NCI-H345 treated with DMSO at 0.1 percent for 48 hours (cell line): ENCODE measurements around the gene PAFAH2.

Experiments used
- DNase-seq: peaks from one replicate; lab custom pipeline; 2025; ENCODE audit not compliant: unreplicated experiment; lab: John Stamatoyannopoulos, UW

Gene PAFAH2

DNA sequence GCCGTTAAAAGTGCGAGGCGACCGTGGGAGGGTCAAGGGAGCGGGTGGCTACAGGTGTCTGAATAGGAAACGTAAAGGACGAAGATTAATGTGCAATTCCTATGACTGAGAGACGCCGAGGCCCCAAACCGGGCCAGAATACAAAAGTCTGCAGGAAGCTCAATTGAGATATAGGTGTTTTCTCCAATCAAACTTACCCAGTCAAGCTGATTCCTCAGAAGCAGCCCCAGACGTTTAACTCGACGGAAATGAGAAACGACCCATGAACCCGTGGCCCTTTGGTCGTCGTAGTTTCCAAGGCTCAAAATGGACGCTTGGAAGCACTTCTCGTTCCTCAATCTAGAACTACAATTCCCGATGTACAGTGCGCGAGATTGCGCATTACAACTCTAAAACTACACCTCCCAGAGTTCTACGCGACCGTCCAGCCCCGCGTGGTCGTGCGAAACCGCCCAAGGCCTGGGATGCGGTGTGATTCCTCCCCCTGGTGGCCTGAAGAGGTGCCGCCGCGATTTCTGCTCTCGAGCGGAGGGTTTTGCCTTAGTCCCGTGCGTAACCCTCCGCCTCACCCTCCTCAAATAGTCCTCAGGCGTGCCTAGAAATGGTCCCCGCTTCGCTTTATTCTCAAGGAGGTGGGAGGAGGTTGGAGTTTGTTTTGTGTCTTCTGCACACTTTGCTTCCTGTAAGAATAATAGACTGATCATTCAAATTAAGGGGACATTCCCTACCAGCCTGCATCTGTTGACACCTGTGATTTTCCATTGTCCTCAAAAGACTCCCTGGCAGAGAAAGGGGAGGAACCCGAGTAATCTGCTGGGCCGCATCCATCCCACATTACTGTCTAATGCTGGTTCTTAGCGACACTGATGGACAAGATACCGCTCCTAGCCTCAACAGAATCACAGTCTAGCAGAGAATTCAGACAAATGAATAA is at the start of gene PAFAH2:
Gene PAFAH2 (minus strand): TSS at position 236 of the 934 bp plus-strand sequence. CDS start 7,247 bp downstream, outside the sequence.
- peak; percentile 99 for DNase-seq

DNA sequence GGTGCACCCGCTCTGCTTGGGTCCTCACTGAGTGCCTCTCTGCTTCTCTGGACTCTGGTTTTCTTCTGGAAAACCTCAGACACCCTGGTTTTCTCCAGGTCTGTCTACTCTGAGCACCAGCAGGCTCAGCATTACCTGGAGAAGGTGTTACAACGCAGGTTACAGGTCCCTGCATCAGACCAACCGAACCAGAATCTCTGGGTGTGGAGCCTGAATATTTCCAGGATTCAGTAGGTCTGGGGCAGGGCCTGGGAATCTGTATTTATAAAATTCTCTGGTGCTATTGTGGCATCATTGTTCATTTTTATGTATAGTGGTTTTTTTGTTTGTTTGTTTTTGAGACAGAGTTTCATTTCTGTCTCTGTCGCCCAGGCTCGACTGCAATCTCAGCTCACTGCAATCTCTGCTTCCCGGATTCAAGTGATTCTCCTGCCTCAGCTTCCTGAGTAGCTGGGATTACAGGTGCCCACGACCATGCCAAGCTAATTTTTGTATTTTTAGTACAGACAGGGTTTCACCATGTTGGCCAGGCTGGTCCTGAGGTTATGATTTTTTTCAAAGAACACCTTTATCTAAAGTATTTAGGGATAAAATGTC is 49.5 kb upstream of the PAFAH2 start:
- DNase-seq = no peak

DNA sequence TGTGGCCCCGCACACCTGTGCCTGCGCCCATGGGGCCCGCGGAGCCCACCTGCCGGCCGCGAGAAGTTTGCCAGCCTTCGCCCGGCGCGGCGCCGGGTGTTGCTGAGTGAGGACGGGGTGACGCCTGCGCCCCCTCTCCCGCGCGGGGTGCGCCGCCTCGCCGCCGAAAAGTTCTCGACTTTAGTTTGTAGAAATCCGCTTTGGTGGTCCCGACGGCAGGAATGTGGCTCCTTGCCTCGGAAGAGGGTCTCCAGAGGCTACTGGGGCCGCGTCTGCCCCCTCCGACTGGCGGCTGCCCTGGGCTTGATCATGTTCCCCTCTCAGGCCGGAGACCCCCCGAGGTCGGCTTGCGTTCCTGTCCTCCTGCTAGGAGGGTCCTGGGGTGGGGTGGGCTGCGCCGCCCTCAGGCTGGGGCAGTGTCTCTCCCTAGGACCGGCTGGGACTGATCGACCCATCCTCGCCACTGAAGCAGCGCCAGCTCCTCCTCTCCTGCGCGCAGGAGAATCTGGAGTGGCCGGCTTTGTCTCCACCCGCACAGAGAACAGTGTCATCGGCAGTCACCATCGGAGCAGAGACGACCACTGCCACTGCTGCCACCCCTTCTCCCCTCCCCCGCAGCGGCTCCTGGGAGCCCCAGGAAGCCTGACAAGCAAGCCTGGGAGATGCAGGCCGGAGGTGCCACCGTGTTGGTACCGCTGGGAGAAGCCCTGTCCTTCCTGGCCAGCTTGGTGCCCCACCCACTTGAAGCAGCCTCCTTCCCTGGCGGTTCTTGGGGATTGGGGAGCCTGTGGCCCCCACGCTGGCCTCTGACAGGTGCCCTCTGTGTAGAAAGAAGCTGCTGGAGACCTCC is 48.6 kb upstream of the PAFAH2 start:
- DNase-seq = no peak

DNA sequence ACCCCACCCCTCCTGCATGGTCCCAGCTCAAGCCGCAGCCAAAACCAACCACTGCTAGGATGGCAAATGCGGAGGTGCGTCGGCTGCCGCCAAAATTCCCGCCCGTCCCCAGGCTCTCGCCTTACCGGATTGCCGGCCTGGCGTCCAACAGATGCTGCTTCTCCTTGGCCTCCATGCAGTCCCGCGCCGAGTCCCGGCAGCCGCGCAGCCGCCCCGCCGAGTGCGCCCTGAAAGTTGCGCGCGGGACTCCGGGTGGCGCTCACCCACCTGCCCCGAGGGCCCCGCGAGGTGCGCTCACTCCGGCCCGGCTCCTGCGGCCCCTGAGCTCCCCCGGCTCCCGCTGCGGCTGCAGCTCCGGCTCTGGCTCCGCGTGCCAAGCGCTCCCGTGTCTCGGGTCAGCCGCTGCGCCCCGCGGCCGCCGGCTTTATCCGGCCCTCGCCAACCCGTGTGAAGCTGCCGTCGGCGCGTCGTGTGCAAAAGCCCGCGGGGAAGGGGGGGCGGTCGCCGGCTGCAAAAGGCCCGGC is 47.9 kb upstream of the PAFAH2 start, which contains the start of gene SLC30A2:
Gene SLC30A2 (minus strand): TSS at position 397 of the 524 bp plus-strand sequence. CDS start 222 bp downstream, at position 175.
- no peak for DNase-seq

DNA sequence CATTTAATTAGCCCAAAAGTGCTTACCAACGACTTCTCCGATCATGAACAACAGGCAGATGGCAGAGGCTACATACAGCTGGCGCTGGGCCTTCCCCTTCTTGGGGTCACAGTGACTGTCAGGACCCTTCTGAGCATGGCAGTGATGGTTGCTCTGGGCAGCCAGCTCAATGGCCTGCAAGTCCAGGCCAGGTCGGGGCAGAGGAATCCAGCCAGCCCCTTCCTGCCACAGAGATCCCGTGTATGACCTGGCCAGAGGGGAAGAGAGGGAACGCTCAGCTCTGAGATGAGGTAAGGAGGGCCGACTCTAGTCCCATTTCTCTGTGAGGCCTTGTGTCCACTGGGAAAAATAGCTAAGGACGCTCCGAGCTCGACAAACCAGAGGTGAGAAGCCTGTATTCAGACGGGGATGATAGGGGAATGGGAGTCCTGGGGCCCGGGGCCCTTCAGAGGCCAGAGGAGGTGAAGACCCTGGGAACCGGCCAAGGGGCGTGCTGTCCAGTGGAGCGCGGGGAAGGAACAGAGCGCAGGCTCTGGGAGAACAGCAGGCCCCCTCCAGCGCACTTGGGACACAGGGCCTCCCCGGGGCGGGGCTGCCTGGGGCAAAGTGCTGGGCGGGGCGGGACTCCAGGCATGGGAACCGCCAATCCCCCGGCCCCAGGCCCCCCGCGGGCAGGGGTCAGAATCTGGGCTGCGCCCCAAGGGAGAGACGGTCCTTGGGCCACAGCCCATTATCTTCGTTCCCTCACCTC is 47.3 kb upstream of the PAFAH2 start:
- DNase-seq = no peak

DNA sequence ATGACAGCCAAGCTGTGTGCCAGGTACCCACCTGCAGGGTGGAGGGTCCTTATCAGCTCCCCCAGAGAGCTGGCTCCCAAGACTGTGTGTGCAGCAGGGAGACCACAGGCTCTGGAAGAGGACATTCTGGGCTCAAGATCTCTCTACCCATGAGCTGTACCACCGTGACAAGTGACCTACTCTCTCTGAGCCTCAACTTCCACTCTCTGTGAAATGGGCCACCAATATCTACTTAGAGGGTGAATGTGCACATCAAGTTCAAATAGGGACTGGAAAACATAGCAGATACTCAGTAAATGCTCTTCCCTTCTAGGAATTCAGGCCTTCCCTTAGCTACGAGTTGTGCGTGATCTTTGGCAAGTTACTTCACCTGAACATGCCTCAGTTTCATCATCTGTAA is 46.6 kb upstream of the PAFAH2 start:
- DNase-seq = no peak

DNA sequence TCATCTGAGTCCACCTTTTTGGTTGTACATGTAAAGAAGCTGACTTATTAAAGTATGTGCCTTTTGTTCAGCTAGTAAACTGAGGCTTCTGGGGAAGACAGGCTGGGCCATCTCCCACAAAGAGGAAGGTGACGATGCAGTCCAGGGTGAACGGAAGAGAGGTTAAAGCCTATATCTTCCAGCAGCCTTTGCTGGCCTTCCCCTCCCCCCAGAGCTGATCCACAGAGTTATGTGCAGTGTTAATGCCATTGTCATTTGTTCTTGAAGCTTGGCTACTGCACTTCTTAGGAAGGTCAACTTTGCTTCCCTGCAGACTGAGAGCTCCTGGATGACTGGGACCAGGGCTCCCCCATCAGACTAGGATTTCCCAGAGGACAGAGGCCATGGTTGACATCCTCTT is 45.9 kb upstream of the PAFAH2 start:
- no peak for DNase-seq

DNA sequence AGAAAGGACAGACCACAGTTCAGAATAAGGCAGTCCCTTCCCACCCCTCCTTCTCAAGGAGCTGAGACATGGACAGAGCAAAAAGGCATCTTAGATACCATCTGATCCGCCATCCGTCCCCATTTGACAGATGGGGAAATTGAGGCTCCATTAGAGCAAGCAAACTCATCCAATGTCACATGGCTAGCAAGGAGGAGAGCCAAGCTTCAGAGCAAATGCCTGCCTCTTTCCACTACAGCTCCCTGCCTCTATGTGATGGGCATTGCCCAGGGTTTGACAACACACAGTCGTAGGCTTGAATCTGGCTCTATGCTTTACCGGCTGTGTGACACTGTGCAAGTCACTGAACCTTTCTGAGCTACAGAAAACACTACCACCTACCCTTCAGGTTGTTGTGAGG is 44.1 kb upstream of the PAFAH2 start:
- no peak for DNase-seq

DNA sequence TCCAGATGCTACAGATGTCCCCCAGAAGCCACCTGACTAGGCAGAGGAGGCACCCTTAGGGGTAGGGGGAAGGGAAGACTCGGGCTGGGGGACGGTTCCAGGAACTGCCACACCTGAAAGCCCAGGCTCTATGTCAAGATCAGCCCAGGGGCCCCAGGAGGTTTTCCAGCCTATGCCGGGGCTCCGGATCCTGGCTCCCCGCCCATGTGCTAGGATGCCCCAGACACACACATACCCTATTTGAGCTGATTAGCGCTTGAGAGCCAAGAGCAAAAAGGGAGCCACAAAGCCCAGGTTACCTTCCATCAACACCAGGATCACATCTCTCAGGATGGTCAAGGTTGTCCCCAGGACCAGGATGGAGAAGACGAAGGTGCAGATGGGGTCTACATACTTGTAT is 43.5 kb upstream of the PAFAH2 start:
- DNase-seq = no peak

DNA sequence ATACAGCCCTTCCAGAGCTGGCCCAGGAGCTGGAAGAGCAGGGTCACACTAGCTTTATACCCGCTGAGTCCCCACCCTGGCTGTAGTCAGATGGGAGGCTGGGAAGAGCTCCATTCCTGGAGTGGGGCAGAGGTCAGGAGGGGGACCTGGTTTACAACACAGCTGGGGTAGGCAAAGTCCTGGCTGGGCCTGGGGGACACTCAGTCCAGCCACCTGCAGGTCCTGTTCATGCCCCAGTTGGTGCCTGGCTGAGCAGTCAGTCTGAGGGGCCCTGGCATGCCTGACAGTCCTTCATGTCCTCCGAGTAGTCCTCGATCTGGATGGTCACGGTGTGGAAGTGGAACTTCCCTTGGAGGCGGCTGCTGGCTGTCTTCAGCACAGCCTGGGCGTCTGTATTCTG is 41.0 kb upstream of the PAFAH2 start:
- no peak for DNase-seq

DNA sequence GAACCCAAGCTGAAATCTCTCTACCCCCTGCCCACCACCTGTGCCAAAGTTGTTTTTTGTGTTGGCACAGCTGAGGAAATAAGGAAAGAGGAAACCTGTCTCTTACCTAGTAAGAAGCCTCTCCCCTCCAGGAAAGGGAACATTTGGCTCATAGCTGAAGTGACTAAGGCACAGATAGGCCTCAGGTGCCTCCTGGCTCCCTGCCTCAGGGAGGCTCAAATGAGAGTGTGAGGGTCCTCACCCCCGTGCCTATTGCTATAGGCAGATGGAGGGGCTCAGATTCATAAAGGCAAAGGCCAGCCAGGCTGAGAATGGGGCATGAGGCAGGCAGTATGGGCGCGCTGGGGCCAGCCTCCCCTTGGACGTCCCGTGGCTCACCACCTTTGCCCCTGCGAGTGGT is 40.6 kb upstream of the PAFAH2 start:
- no peak for DNase-seq

DNA sequence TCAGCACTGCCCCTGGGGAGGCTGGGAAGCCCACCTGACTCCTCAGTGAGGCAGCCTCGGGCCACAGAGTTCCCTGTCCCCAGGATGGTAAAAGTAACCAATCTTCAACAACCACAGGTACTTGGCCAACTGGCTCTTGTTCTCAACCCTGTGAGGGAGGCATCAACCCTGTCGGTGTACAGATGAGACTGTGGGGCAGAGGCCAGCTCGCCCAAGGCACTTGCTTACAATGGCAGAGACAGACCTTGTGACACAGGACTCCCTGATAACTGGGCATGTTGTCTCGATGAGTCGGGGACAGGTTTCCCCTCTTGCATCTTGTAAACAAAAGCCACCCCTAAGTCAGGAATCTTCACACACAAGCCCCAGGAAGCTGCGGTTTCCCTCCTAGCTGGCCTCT is 40.0 kb upstream of the PAFAH2 start:
- DNase-seq = no peak

DNA sequence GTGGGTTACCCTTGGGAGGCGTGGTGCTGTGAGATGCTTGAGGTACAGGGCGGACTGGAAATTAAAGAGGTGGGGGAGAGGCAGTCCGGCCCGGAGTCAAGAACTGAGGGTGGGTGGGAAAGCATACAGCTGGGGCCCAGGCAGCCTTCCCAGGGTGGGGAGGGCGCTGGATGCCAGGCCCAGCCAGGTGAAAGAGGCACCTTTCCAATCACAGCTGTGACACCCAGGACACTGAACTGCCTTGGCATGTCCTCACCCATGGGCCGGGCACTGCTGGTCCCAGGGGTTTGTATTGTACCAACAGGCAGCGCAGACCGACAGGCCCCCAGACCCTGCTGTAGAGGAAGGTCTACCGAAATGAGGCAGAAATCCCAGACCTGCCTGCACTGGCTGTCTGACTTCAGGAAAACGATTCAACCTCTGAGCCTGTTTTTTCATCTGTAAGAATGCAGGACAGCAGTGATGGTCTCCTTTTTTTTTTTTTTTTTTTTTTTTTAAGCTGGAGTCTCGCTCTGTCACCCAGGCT is 39.0 kb upstream of the PAFAH2 start:
- DNase-seq = no peak

DNA sequence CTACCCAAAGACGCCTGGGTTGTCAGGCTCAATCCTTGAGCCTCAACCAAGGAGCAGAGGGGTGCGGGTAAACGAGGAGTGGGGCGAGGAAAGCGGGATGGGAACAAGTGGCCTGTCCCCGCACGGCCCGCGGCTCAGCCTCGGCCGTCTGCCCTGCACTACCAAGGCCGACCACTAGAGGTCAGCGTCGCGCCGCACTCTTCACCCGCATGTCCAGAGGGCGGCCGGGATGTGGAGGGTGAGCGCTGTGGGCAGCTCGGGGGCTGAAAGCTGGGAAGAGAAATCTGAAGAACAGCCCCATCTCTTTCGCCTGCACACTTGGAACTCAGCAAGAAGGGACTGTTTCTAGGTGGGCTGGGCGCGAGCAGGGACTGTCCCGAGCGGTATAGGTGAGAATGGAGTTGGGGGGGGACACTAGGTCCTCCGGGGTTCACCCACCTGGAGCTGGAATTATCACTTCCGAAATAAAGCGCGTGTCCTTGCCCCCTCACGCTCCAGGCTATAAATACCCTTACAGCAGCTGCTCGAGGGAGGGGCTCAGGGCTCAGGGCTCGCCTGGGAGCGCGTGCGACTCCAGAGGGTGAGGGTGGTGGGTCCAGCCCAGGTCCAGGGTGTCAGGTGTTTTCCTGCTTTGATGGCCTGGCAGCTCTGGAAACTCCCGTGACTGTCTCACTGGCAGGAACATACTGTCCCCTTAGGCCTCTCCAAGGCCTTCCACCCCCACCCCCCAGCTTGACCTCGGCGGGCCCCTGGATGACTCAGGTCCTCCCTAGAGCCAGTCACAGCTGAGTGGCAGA is 38.3 kb upstream of the PAFAH2 start:
- peak; percentile 16 for DNase-seq

DNA sequence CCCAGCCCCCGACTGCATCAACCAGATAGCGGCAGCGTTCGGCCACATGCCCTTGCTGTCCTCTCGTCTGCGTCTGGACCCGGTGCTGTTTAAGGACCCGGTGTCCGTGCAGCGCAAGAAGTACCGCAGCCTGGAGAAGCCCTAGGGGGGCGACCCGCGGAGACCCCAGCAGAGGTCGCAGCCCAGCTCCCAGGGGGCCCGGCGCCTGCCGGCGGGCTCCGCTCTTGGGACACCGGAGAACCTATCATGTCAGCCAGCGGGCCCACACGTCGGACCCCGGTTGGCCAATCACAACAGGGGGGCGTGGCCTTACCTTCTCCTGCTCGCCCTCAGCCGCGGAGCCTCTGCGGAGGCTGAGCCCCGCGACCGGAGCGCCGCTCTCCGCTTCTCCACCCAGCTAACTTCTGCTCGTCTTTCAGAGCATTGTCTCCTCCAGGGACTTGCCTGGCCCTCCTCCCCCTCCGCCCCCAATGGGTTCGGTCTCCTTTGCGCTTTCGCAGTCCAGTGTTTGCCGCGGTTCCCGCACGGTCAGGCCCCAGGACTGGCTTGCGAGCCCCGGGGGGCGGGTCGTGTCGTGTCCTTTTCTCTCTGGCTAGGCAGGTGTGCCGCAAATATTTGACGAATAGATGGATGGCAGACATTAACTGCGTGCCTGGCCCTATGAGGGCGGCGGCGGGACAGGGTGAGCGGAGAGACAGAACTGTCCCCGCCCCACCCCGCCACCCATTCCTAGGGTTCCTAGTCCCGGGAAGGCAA is 37.5 kb upstream of the PAFAH2 start:
- DNase-seq = peak; percentile 82

DNA sequence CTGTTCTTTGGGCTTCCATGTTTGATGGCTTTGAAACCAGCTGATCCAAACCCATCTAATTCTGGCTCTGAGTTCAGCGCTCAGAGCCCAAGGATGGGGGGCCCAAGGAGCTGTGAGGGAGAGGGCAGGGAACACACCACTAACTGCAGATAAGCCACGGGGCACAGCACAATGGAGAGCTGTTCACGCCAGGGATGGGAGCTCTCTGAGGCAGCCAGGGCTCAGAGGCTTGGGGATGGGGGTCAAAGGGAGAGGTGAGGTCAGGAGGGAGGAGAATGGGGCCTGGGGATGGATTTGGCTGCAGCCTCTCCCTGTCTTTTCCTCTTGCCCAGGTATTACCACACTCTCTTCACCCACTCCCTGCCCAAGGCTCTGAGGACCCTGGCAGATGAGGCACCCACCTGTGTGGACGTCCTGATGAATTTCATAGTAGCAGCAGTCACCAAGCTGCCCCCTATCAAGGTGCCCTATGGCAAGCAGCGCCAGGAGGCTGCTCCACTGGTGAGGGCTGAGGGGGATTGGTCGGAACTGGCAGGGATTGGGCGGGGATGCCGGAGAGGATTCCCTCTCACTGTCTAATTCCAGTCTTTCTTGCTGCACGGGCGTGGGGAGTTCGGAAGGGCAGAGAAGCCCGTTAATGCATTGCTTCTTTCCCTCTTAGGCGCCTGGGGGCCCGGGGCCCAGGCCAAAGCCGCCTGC is 36.8 kb upstream of the PAFAH2 start:
- no peak for DNase-seq

DNA sequence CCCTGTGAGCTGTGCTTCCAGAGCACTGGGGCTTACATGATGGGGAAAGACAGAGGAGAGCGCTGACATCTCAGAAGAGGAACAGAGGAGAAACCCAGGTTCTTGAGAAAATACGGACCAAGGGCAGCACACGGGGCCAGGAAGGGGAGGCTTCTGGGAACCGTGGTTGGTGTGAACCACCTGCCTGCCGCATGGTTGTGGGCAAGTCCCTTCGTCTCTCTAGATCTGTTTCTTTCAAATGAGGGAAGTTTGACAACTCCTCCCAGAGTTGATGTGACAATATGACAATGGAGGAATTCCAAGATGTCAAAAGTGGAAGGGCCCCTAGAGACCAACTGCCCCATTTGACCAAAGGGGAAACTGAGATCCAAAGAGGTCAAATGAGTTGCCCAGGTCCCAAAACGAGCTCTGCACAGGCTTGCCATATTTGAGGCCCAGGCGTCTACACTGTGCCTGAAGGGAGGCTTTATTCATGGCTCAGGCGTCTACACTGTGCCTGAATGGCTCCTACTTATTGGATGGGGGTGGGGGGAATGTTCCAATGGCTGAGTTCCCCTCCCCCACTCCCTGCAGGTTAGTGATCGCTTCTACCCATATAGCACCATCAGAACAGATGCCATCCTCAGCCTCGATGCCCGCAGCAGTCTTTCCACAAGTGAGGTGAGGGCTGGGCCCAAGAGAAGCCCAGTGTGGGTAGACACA is 34.9 kb upstream of the PAFAH2 start:
- DNase-seq = no peak
